ENCODE results near the gene SYNPO.
A peak's percentile ranks its signal among the peaks of the same experiment; 100 is the strongest.

DNA sequence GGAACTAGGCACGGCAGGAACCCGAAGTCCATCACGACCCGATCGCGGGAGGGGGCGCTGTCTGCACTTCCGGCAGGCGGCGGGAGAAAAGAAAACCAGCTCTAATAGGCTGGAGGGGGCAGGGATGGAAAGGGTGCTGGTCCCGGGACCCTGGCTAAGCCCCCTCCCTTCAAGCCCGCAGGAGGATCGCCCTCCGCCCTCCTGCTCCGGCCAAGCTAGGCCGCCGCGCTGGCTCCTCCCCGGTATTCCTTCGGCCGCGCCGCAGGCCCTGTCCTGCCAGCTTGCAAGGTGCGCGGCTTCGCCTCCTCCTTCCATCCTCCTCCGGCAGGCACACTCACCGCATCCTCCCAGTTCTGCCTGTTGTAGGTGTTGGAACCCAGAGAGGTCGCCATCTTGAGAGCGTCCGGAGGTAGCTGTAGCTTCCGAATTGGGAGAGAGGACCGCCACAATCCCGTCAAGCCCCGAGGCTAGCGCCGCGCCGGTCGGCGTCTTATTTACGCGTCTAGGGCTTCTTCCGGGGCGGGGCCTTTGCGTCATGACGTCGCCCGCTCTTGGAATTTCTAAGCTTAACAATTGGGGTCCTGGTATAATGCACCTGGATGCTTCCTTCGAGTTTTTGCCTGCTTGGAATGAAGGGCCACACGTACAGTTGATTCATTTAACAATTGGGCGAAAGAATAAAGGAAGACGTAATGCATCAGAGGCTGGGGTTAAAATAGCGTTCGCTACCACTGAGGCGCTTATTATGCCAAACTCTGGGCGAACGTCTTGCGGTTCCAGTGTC, 60.3 kb downstream of the SYNPO start, which contains the start of gene RBM22:
- TF ChIP-seq, protein P1, sequence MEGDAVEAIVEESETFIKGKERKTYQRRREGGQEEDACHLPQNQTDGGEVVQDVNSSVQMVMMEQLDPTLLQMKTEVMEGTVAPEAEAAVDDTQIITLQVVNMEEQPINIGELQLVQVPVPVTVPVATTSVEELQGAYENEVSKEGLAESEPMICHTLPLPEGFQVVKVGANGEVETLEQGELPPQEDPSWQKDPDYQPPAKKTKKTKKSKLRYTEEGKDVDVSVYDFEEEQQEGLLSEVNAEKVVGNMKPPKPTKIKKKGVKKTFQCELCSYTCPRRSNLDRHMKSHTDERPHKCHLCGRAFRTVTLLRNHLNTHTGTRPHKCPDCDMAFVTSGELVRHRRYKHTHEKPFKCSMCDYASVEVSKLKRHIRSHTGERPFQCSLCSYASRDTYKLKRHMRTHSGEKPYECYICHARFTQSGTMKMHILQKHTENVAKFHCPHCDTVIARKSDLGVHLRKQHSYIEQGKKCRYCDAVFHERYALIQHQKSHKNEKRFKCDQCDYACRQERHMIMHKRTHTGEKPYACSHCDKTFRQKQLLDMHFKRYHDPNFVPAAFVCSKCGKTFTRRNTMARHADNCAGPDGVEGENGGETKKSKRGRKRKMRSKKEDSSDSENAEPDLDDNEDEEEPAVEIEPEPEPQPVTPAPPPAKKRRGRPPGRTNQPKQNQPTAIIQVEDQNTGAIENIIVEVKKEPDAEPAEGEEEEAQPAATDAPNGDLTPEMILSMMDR (IDR thresholded peaks at IDR 0.05; ENCODE audit: insufficient read depth, low read length, poor library complexity, severe bottlenecking), result peak; percentile 56
- TF ChIP-seq EZH2phosphoT487 (conservative IDR thresholded peaks at IDR 0.05; ENCODE audit: low read length), result no peak
